GM06990 (cell line): Measurements from ENCODE around the gene TBC1D3K.
A peak's percentile ranks its signal among the peaks of the same experiment; 100 is the strongest.
"Not testable (repeated sequence)": the region's sequence is repeated elsewhere in the genome, so short reads cannot be mapped to it uniquely, and the experiment has no call there.

ENCODE experiments used
- DNase-seq: peaks from one replicate; pipeline ENCODE4 v3.0.0-alpha.2; 2011; ENCODE audit not compliant: insufficient read length; ENCODE audit errors: extremely low read depth
- H3K27me3 ChIP-seq: replicated peaks from 2 replicates; pipeline ENCODE4 v1.6.0; 2011; ENCODE audit warnings: low read length; ENCODE audit not compliant: control insufficient read depth, insufficient read depth
- H3K36me3 ChIP-seq: 2 replicates; pipeline ENCODE4 v1.5.1; 2011; ENCODE audit warnings: low read length; ENCODE audit not compliant: control insufficient read depth, insufficient read depth
- H3K4me3 ChIP-seq: replicated peaks from 2 replicates; pipeline ENCODE4 v1.5.1; 2011; ENCODE audit warnings: low read depth, mild to moderate bottlenecking, control low read depth, low read length
- TF ChIP-seq, protein P1 (sequence below): IDR thresholded peaks from 2 replicates; pipeline ENCODE4 v1.5.1; 2011; ENCODE audit warnings: low read length, control low read depth, mild to moderate bottlenecking, inconsistent platforms; ENCODE audit not compliant: insufficient read depth, poor library complexity, severe bottlenecking

Gene TBC1D3K

DNA sequence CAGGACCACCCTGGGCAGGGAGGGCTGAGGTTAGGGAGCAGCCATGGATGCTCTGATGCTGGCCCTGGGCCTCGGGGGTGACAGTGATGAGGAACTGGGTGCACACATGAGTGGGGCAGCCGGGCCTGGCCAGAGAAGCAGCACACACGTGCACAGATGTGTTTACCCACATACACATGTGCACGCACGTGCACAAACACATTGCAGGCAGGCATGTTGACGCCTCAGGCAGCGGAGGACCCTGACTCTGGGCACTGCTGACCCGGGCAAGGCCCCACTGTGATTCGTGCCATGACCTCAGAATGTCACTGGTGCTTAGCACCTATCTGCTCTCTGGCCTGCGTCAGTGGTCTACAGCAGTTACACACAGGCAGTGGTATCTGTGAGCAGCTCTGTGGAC, at the start of gene TBC1D3K:
TBC1D3K (plus strand) TSS at position 301 of the 400 bp plus-strand sequence. CDS start 1,585 bp downstream, outside the sequence.
- H3K4me3 ChIP-seq, H3K36me3 ChIP-seq, DNase-seq, H3K27me3 ChIP-seq: not testable (repeated sequence)

DNA sequence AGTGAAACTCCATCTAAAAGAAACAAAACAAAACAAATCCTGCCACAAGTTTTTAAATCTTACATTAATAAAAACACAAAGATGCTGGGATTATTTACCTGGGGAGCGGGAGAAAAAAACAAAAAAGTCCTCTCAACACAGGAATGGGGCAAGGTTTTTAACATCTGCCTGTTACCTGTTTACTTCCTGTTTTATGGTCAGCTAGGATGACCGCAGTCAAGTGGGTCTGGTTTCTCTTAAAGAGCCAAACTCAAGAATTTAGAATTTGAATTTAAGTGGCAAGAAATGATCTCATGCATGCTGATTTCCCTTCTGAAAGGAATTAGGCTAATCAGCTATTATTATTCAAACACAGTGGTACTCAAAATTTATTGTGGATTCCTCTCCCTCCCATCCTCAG, 39.7 kb upstream of the TBC1D3K start:
- peak; percentile 6 for DNase-seq
- H3K36me3 ChIP-seq, result no peaks in the 10 kb centered on the region
- no peaks in the 10 kb centered on the region for H3K27me3 ChIP-seq
- TF ChIP-seq, protein P1, sequence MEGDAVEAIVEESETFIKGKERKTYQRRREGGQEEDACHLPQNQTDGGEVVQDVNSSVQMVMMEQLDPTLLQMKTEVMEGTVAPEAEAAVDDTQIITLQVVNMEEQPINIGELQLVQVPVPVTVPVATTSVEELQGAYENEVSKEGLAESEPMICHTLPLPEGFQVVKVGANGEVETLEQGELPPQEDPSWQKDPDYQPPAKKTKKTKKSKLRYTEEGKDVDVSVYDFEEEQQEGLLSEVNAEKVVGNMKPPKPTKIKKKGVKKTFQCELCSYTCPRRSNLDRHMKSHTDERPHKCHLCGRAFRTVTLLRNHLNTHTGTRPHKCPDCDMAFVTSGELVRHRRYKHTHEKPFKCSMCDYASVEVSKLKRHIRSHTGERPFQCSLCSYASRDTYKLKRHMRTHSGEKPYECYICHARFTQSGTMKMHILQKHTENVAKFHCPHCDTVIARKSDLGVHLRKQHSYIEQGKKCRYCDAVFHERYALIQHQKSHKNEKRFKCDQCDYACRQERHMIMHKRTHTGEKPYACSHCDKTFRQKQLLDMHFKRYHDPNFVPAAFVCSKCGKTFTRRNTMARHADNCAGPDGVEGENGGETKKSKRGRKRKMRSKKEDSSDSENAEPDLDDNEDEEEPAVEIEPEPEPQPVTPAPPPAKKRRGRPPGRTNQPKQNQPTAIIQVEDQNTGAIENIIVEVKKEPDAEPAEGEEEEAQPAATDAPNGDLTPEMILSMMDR, result no peak
- no peak overlapping the region for H3K4me3 ChIP-seq

DNA sequence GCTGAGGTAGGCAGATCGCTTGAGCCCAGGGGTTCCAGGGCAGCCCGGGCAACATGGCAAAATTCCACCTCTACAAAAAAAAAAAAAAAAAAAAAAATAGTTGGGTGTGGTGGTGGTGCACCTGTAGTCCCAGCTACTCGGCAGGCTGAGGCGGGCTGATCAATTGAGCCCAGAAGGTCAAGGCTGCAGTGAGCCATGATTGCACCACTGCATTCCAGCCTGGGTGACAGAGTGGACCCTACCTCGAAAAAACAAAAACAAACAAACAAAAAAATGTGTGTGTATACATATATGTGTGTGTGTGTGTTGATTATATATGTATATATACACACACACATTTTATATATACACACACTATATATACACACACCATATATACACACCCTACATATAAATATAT, 39.1 kb upstream of the TBC1D3K start:
- no peaks in the 10 kb centered on the region for H3K27me3 ChIP-seq
- H3K4me3 ChIP-seq, result no peak overlapping the region
- TF ChIP-seq, protein P1, result no peak
- H3K36me3 ChIP-seq, result no peaks in the 10 kb centered on the region
- no peak for DNase-seq

DNA sequence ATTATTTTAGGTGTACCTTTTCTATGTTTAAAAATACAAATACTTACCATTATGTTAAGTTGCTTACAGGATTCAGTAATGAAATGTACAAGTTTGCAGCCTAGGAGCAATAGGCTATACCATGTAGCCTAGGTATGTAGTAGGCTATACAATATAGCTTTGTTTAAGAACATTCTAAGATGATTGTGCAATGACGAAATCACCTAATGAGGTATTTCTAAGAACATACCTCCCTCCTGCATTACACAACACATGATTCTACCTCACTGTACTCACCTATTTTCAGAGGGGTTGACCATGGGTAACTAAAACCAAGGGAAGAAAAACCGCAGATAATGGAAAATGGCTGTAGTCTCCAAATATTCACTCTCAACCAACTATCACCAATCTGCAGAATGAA, 35.3 kb upstream of the TBC1D3K start:
- Histone ChIP-seq H3K36me3 (no peaks in the 10 kb centered on the region), H3K4me3 (no peak overlapping the region), H3K27me3 (no peaks in the 10 kb centered on the region)
- TF ChIP-seq, protein P1, result no peak
- DNase-seq, result no peak

DNA sequence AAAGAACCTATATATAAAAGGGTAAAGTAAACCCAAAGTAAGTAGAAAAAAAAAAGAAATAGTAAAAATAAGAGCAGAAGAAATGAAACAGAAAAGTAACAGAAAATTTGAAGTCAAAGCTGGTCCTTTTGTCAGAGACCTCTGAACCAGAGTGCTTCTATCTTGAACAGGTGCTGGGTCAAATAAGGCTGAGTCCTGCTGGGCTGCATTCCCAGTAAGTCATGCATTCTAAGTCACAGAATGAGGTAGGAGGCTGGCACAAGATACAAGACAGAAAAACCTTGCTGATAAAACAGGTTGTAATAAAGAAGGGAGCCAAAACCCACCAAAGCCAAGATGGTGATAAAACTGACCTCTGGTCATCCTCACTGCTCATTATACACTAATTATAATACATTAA, 27.3 kb upstream of the TBC1D3K start:
- not testable (repeated sequence) for H3K4me3 ChIP-seq, H3K27me3 ChIP-seq, DNase-seq, H3K36me3 ChIP-seq
